Gastrocnemius medialis (tissue), 4 donors: ENCODE data around the gene SAP30L. TPM values are rescaled to one million over a fixed set of nuclear protein-coding genes. Genes with fewer than 3 reads are reported as not detected.

Experiments used
- ATAC-seq, 2 donors: fragments of 150-250 bp; one replicate each; pipeline ENCODE4 v1.9.1; 2016
- DNase-seq, 2 donors: peaks; one replicate each; pipeline ENCODE4 v3.0.0-alpha.2; 2019
- H3K27ac ChIP-seq, 4 donors: fragments of 200-600 bp; sonication (generic); 1 replicate in 1 of 4; 2 replicates in 3 of 4; pipeline ENCODE4 v1.5.1; 2016 to 2018; ENCODE audit warnings: mild to moderate bottlenecking in 2 of 4, moderate library complexity in 1 of 4
- H3K27me3 ChIP-seq, 3 donors: fragments of 200-600 bp; sonication (generic) in 2 of 3; 1 replicate in 1 of 3; 2 replicates in 2 of 3; pipeline versions ENCODE4 v1.5.1 to v1.6.0; 2016 to 2019; ENCODE audit warnings: mild to moderate bottlenecking in 1 of 3, moderate library complexity in 1 of 3
- H3K36me3 ChIP-seq, 2 donors: fragments of 200-600 bp; sonication (generic) in 1 of 2; one replicate each; pipeline ENCODE4 v1.5.1; 2017 to 2018
- H3K4me1 ChIP-seq, 2 donors: fragments of 200-600 bp; sonication (generic) in 1 of 2; one replicate each; pipeline ENCODE4 v1.5.1; 2016 to 2017; ENCODE audit warnings: mild to moderate bottlenecking in 2 of 2
- H3K4me3 ChIP-seq, 4 donors: fragments of 200-600 bp; sonication (generic) in 3 of 4; 1 replicate in 1 of 4; 2 replicates in 3 of 4; pipeline ENCODE4 v1.5.1; 2016 to 2019; ENCODE audit warnings: mild to moderate bottlenecking in 2 of 4
- H3K9me3 ChIP-seq, 3 donors: fragments of 200-600 bp; sonication (generic) in 2 of 3; 1 replicate in 1 of 3; 2 replicates in 2 of 3; pipeline ENCODE4 v1.5.1; 2016 to 2019
- CTCF ChIP-seq, 5 experiments: fragments of 450-650 bp in 3 of 5; fragments of 200-600 bp in 2 of 5; sonication (generic) in 2 of 5; IDR thresholded peaks in 4 of 5; conservative IDR thresholded peaks in 1 of 5; 1 replicate in 4 of 5; 2 replicates in 1 of 5; pipeline ENCODE4 v1.5.1; 2016 to 2019; ENCODE audit warnings: antibody characterized with exemption in 5 of 5, mild to moderate bottlenecking in 3 of 5, moderate library complexity in 3 of 5
- POLR2A ChIP-seq, 2 donors: fragments of 450-650 bp; IDR thresholded peaks; one replicate each; pipeline ENCODE4 v1.6.1; 2017; ENCODE audit warnings: antibody characterized with exemption in 2 of 2, mild to moderate bottlenecking in 2 of 2, moderate library complexity in 2 of 2
- in situ Hi-C, 4 donors: fragments of 200-750 bp; cut with MboI; loops; one replicate each; pipeline versions ENCODE4 v1.15.0 to v1.8.0; 2017; ENCODE audit warnings: low sequenced_read_pairs in 4 of 4
- intact Hi-C: fragments of 100-400 bp; cut with DNase I; formaldehyde crosslinking; loops from one replicate; pipeline ENCODE4 v1.15.1; 2023; ENCODE audit warnings: low total_unique reads
- total RNA-seq, 4 donors: library from RNA; depleted of rRNA; stranded (reverse); fragments of >200 nt; gene quantifications; one replicate each; pipeline versions ENCODE4 v1.1.0 to v1.2.3, GENCODE V29; 2016

SAP30L gene
- total RNA-seq, 4 donors from 2014 or later: 18.8 to 35.6 (median 25.5) TPM

GRCh38 chr5:154408811-154409210, 37.0 kb upstream of the SAP30L start:
- TF ChIP-seq CTCF (IDR thresholded peaks at IDR 0.05 in 4 of 5, conservative IDR thresholded peaks at IDR 0.05 in 1 of 5) (no peak), POLR2A (IDR thresholded peaks at IDR 0.05) (no peak)
- intact Hi-C loops: loop anchor here (10.0 kb wide), 1 partner anchor 434 kb away; no protein-coding TSS in a partner anchor
- in situ Hi-C loops: loop anchor here in 3 of 4 donors (5.0 to 25.0 kb wide), 4 partner anchors 214 to 337 kb away; partner anchors contain the start of gene GALNT10 (in 2 of the 3)
- Histone ChIP-seq H3K9me3 (no peaks in the 10 kb centered on the region), H3K27me3 (no peaks in the 10 kb centered on the region), H3K36me3 (peaks cover 0 to 5% of the 10 kb centered on the region in 2 donors), H3K4me1 (peaks cover 0 to 3% of the 10 kb centered on the region in 2 donors), H3K4me3 (no peak overlapping the region), H3K27ac (no peak overlapping the region)
- DNase-seq (no peak), ATAC-seq (no peak)

GRCh38 chr5:154409230-154409840, 36.5 kb upstream of the SAP30L start:
- Histone ChIP-seq H3K9me3 (no peaks in the 10 kb centered on the region), H3K27ac (no peak overlapping the region), H3K36me3 (peaks cover 0 to 5% of the 10 kb centered on the region in 2 donors), H3K27me3 (no peaks in the 10 kb centered on the region), H3K4me1 (peaks cover 0 to 3% of the 10 kb centered on the region in 2 donors), H3K4me3 (no peak overlapping the region)
- DNase-seq (peak in 1 of 2 donors; percentile 1), ATAC-seq (no peak)
- TF ChIP-seq CTCF (IDR thresholded peaks at IDR 0.05 in 4 of 5, conservative IDR thresholded peaks at IDR 0.05 in 1 of 5) (no peak), POLR2A (IDR thresholded peaks at IDR 0.05) (no peak)
- intact Hi-C loops (loop anchor here (10.0 kb wide), 1 partner anchor 435 kb away; no protein-coding TSS in a partner anchor), in situ Hi-C loops (loop anchor here in 3 of 4 donors (5.0 to 25.0 kb wide), 4 partner anchors 215 to 337 kb away; partner anchors contain the start of gene GALNT10 (in 2 of the 3))

GRCh38 chr5:154410008-154410407, 35.8 kb upstream of the SAP30L start:
- no peak for DNase-seq
- in situ Hi-C loops: loop anchor here in 1 of 4 donors (25.0 kb wide), 1 partner anchor 223 kb away; the partner anchor contains the start of gene GALNT10
- Histone ChIP-seq H3K27ac (no peak overlapping the region), H3K4me1 (peaks cover 0 to 3% of the 10 kb centered on the region in 2 donors), H3K9me3 (no peaks in the 10 kb centered on the region), H3K36me3 (peaks cover 0 to 5% of the 10 kb centered on the region in 2 donors), H3K27me3 (no peaks in the 10 kb centered on the region), H3K4me3 (no peak overlapping the region)
- no peak for ATAC-seq
- intact Hi-C loops: no loop called here
- TF ChIP-seq CTCF (IDR thresholded peaks at IDR 0.05 in 4 of 5, conservative IDR thresholded peaks at IDR 0.05 in 1 of 5): no peak
- no peak for TF ChIP-seq POLR2A (IDR thresholded peaks at IDR 0.05)

GRCh38 chr5:154410786-154411185, 35.0 kb upstream of the SAP30L start:
- no peak overlapping the region for H3K4me3 ChIP-seq
- H3K9me3 ChIP-seq: no peaks in the 10 kb centered on the region
- no peak overlapping the region for H3K27ac ChIP-seq
- no peak for ATAC-seq
- DNase-seq: peak in 1 of 2 donors; percentile 3
- no peak for TF ChIP-seq CTCF (IDR thresholded peaks at IDR 0.05 in 4 of 5, conservative IDR thresholded peaks at IDR 0.05 in 1 of 5)
- no peak for TF ChIP-seq POLR2A (IDR thresholded peaks at IDR 0.05)
- intact Hi-C loops (no loop called here), in situ Hi-C loops (loop anchor here in 1 of 4 donors (25.0 kb wide), 1 partner anchor 223 kb away; the partner anchor contains the start of gene GALNT10)
- no peaks in the 10 kb centered on the region for H3K27me3 ChIP-seq
- H3K4me1 ChIP-seq: no peaks in the 10 kb centered on the region
- H3K36me3 ChIP-seq: peaks cover 0 to 5% of the 10 kb centered on the region in 2 donors
